HG03060 (cell line): ENCODE measurements around the gene UGT1A10.

Source experiments
- ATAC-seq: cut with Tn5 transposase; IDR thresholded peaks from one replicate; pipeline ENCODE4 v1.9.1; 2021; ENCODE audit warnings: low read depth, moderate number of reproducible peaks; ENCODE audit not compliant: unreplicated experiment

UGT1A10 gene

GRCh38 chr2:233819884-233820773 is 183.9 kb downstream of the UGT1A10 start:
- no peak for ATAC-seq

GRCh38 chr2:233820774-233821105 is 184.5 kb downstream of the UGT1A10 start:
- no peak for ATAC-seq

- ATAC-seq = no peak
Observed at GRCh38 chr2:233821196-233821595, 184.9 kb downstream of the UGT1A10 start.

GRCh38 chr2:233821709-233822100 is 185.5 kb downstream of the UGT1A10 start:
- no peak for ATAC-seq

GRCh38 chr2:233822101-233822771 is 186.0 kb downstream of the UGT1A10 start:
- ATAC-seq = no peak
